ENCODE measurements around the gene BCOR.

Gene BCOR

DNA sequence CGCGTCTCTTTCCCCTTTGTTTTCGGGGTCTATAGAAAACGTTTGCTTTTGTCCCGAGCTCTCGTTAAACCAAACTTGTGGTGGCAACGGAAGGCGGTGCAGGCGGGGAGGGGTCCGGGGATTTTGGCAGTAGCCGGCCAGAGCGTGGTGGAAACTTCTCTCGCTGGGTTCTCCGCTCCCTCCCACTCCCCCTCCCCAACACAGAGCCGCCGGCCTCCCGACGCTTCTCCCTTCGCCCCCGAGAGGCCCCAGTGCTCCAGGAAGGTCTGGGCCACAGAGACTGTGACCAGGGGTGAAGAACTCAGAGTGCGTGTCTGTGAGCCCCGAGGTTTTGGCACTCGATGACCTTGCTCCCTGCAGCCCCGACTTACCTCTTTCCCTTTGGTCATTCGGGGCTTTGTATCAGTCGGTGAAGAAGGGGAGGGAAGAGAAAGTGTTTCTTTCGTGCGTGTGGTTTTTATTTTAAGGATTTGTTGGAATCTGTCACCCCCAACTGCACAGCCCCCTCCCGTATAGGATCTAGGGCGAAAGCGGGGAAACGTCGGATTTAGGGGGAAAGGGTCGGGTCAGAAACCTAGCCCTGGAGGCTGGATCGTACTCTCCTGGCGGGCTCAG, 9.0 kb upstream of the BCOR start:
- DNase-seq (ENCODE audit: low read depth), result no peak
- peak overlapping the region; percentile 43 for H3K4me3 ChIP-seq (replicated peaks; ENCODE audit: low read depth, low read length)
- TF ChIP-seq, protein P1, sequence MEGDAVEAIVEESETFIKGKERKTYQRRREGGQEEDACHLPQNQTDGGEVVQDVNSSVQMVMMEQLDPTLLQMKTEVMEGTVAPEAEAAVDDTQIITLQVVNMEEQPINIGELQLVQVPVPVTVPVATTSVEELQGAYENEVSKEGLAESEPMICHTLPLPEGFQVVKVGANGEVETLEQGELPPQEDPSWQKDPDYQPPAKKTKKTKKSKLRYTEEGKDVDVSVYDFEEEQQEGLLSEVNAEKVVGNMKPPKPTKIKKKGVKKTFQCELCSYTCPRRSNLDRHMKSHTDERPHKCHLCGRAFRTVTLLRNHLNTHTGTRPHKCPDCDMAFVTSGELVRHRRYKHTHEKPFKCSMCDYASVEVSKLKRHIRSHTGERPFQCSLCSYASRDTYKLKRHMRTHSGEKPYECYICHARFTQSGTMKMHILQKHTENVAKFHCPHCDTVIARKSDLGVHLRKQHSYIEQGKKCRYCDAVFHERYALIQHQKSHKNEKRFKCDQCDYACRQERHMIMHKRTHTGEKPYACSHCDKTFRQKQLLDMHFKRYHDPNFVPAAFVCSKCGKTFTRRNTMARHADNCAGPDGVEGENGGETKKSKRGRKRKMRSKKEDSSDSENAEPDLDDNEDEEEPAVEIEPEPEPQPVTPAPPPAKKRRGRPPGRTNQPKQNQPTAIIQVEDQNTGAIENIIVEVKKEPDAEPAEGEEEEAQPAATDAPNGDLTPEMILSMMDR (IDR thresholded peaks at IDR 0.05; ENCODE audit: low read length, missing control alignments), result no peak

DNA sequence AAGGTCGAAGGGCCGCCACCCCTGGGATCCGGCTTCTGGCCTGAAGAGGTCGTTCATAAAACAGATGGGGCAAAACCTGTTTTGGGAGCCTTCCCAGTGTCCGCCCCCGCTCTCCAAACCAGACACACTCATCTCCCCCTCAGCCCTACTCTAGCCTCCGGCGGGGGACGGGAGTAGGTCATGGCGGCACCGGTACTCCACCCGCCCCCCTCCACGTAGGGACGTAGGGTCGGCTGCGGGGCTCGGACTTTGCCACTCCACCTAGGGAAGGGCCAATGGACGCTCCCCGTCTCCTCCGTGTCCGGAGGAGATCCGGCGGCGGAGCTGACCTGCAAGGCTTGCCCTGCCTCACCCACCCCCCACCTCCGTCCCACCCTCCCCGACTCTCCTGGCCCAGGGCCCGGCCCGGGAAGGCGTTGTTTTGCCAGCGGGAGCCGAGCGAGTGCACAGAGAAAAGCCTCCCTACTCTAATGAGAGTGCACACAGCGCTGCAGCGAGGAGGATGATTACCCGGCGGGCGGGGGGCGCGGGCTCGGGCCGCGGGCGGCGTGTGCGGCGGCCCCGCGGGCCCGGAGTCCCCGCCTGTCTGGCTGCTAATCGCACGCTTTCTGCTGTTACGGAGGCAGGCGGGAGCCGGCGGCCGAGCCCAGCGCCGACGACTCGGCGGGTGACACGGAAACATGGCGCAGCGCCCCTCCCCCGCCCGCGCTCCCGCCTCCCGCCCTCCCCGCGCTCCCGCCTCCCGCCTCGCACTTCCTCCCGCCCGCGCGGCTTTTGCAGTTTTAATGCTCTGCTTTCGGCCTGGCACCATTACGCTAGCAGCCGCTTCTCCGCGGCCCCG, 8.3 kb upstream of the BCOR start:
- no peak for DNase-seq (ENCODE audit: low read depth)
- peak overlapping the region; percentile 43 for H3K4me3 ChIP-seq (replicated peaks; ENCODE audit: low read depth, low read length)

DNA sequence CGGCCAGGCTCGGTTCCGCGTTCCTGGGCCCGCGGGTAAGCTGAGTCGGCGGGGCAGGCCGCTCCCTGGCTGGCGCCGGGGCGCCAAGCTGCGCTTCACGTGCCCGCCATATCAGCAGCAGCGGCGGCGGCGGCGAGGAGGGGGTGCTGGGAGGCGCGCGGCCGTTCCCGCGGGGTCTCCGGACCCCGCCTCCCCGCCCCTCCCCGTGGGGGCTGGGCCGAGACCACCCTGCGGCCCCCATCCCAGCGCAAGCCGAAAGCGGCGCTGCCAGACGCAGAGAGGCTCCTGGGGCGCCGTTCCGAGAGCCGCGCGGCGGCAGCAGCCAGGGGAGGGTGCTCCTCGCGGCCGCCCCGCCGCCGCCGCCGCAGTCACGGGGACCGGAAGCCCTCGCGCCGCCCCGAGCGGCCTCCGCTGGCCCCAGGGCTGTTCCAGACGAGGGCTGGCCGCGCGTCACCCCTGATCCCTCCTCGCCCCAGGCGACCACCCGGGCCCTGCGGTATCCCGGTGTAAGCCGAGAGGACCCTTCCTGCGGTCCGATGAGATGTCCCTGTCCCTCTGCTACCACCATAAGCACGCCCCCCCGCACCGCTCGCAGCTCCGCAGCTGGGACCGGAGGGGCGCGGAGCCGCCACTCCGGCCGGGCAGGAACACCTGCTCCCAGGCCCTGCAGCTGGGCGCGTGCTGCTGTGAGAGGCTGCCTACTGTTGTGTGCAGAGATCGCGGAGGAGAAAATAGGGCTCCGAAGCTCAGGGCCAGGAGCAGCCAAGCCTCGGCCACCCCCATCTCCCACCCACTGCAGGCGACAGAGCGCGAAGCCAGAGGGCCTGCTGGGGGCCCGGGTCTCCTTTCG, 7.5 kb upstream of the BCOR start:
- H3K4me3 ChIP-seq (replicated peaks; ENCODE audit: low read depth, low read length), result peak overlapping the region; percentile 43
- DNase-seq (ENCODE audit: low read depth), result no peak
- TF ChIP-seq, protein P1 (IDR thresholded peaks at IDR 0.05; ENCODE audit: low read length, missing control alignments), result no peak

More for the DNA sequence above, 8.3 kb upstream of the BCOR start:
- TF ChIP-seq, protein P1 (IDR thresholded peaks at IDR 0.05; ENCODE audit: low read length, missing control alignments), result no peak

DNA sequence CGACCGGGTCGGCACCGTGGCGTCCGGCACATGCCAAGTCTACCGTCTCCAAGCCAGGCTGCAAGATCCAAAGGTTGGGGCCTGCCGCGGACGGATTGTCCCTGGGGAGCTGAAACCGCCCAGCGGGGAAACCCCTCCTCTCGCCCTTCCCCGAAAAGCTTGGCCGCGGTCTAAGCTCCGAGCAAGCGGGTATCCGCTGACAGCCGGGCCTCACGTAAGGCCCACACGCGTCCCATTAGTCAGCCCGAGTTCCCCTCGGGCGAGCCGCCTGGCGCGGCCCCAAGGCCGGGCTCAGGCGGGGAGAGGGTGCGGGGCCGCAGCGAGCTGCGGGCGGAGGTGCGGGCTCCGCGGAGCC, 6.8 kb upstream of the BCOR start:
- peak; percentile 77 for DNase-seq (ENCODE audit: low read depth)
- no peak overlapping the region for H3K4me3 ChIP-seq (replicated peaks; ENCODE audit: low read depth, low read length)
- TF ChIP-seq, protein P1 (IDR thresholded peaks at IDR 0.05; ENCODE audit: low read length, missing control alignments), result no peak

DNA sequence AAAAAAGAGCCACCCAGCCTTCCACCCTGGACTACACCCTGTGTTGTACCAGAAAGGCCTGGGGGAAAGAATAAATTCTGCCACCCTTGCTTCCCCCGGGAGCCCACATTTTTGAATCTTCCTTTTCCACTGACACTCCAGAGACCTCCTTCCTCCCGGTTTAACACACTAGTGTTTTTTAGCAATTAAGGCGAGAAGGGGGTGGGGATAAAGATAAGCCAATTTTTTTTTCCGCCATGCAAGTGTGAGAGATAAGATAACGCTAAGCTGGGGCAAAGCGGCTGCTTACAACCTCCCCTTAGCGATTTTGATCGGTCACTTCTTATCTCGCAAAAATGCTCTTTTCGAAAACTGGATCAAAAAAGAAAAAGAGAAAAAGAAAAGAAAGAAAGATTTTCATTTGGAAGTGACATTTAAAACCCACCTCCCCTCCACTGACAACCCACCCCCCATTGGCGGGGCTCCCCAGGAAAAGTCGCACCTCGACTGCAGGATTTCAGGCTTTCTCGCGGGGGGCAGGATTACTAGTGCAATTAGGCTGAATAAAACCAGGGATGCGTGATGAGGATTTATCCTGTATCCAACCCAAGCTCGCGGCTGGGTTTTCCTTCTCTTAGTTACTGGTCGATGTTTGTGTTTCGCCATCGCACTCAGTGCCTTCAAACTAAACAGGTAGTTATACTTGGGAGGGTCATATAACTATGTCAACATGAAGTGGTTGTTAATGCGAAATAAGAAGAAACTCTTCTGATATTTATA, 6.0 kb upstream of the BCOR start:
- DNase-seq (ENCODE audit: low read depth), result no peak
- TF ChIP-seq, protein P1 (IDR thresholded peaks at IDR 0.05; ENCODE audit: low read length, missing control alignments), result no peak
- H3K4me3 ChIP-seq (replicated peaks; ENCODE audit: low read depth, low read length), result no peak overlapping the region
